Coronary artery (tissue), 2 donors: Measurements from ENCODE around the gene EDC3.

Experiments
- DNase-seq: peaks from one replicate; pipeline ENCODE4 v3.0.0-alpha.2; 2017; ENCODE audit warnings: low spot score
- H3K27ac ChIP-seq, 2 donors: fragments of 200-600 bp; sonication (generic); one replicate each; pipeline ENCODE4 v1.5.1; 2016 to 2019
- H3K4me3 ChIP-seq: fragments of 200-600 bp; sonication (generic); 2 replicates; pipeline ENCODE4 v1.5.1; 2016; ENCODE audit warnings: mild to moderate bottlenecking, moderate library complexity
- TF ChIP-seq, protein P1 (sequence below): fragments of 200-600 bp; sonication (generic); IDR thresholded peaks from one replicate; pipeline ENCODE4 v1.5.1; 2019; ENCODE audit warnings: antibody characterized with exemption

The EDC3 gene

DNA sequence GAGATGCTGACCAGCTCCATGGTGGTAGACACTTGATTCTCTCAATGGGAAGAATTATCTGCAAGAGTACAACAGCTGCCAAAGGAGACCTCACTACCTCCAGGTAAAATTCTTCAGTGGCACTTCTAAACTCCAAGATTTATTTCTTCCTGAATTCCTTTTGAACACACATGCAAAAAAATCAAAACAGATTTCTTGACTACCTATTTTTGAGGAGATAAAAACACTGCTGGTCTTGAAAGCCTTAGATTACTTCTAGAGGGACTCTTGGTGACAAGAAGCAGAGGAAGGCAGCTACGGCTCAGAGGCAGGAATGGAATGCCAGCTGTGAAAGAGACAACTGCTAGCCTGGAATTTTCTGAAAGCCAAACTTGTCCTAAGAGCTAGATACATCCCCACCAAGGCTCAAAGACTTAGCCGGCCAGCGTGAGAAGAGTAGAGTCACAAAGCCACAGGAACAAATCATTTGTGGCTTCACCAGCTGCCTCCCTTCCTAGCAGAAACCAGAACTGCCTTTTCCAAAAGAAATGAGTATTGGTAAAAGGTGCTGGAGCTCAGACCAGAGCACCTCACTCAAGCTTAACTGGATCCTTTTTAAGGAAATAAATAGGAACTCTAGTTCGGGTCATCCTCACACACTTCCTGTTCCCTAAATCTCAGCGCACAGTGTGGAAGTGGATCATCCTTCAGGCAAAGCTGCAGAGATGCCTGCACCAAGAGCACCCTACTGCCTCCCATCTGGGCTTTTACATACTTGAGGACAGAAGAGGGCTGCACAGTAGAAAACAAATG, 47.6 kb downstream of the EDC3 start:
- TF ChIP-seq, protein P1, sequence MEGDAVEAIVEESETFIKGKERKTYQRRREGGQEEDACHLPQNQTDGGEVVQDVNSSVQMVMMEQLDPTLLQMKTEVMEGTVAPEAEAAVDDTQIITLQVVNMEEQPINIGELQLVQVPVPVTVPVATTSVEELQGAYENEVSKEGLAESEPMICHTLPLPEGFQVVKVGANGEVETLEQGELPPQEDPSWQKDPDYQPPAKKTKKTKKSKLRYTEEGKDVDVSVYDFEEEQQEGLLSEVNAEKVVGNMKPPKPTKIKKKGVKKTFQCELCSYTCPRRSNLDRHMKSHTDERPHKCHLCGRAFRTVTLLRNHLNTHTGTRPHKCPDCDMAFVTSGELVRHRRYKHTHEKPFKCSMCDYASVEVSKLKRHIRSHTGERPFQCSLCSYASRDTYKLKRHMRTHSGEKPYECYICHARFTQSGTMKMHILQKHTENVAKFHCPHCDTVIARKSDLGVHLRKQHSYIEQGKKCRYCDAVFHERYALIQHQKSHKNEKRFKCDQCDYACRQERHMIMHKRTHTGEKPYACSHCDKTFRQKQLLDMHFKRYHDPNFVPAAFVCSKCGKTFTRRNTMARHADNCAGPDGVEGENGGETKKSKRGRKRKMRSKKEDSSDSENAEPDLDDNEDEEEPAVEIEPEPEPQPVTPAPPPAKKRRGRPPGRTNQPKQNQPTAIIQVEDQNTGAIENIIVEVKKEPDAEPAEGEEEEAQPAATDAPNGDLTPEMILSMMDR: no peak
- H3K27ac ChIP-seq: no peak overlapping the region
- no peak for DNase-seq
- no peak overlapping the region for H3K4me3 ChIP-seq

DNA sequence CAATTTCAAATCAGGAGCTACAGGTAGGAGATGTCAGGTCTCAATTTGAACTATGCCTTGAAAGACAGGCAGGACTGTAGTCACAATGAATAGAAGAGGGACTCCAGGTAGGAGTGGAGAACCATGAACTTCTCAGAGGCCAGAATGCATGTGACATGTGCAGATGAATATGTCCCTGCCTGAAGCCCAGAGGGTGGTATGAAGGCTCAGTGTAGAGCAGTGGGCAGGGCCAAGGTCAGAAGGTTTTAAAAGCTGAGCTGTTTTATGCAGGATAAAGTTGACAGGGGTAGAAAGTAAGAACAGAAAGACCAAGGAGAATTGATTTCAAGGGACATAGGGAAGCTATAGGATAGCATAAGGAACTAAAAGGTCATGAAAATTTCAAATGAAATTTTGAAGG, 49.3 kb downstream of the EDC3 start:
- TF ChIP-seq, protein P1: no peak
- no peak for DNase-seq
- Histone ChIP-seq H3K27ac (no peak overlapping the region), H3K4me3 (no peak overlapping the region)

DNA sequence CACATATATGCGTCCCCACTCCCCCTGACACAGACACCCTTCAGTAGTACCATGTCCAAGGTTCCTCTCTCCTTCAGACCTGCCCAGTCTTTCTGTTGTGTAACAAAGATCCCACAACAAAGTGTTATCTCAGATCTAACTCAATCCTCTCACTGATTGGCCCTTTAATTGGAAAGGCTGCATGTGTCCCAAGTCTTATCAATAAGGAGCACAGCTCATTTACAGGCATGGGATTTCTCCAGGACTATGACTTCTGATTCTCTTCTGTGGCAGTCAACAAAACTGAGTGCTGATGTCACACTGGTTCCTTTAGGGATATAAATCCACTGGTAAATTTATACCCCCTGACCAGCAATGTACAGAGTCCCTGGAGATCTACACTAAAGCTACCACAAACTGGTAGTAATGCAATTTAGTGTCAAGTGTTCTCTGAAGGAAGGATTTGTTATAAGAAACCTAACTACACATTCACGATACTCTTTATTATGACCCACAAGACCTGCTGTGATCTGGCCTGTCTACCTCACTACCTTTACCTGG, 52.1 kb downstream of the EDC3 start:
- peak overlapping the region in 1 of 2 donors; percentile 52 for H3K27ac ChIP-seq
- DNase-seq: no peak
- TF ChIP-seq, protein P1: no peak
- H3K4me3 ChIP-seq: no peak overlapping the region

GRCh38 chr15:74642734-74643664, 52.8 kb downstream of the EDC3 start:
- H3K4me3 ChIP-seq: no peak overlapping the region
- no peak for DNase-seq
- TF ChIP-seq, protein P1: no peak
- peak overlapping the region in 1 of 2 donors; percentile 52 for H3K27ac ChIP-seq

- no peak for DNase-seq
- TF ChIP-seq, protein P1: no peak
- no peak overlapping the region for H3K4me3 ChIP-seq
- H3K27ac ChIP-seq: peak overlapping the region in 1 of 2 donors; percentile 52
Measured at GRCh38 chr15:74642348-74642733, 53.5 kb downstream of the EDC3 start.

GRCh38 chr15:74641151-74641550, 54.7 kb downstream of the EDC3 start:
- H3K27ac ChIP-seq: no peak overlapping the region
- no peak overlapping the region for H3K4me3 ChIP-seq
- DNase-seq: no peak
- TF ChIP-seq, protein P1: no peak
